Activated T-helper 1 cell treated with anti-CD3 and anti-CD28 coated beads, Interleukin-2, amount 50 U/mL, for 16 hours (primary cell): ENCODE measurements around the gene CDH4.

Source experiments
- DNase-seq, 2 donors: peaks; one replicate each; pipeline ENCODE4 v3.0.0-alpha.2; 2020; ENCODE audit warnings: low read depth in 1 of 2, low spot score in 1 of 2

Gene CDH4

DNA sequence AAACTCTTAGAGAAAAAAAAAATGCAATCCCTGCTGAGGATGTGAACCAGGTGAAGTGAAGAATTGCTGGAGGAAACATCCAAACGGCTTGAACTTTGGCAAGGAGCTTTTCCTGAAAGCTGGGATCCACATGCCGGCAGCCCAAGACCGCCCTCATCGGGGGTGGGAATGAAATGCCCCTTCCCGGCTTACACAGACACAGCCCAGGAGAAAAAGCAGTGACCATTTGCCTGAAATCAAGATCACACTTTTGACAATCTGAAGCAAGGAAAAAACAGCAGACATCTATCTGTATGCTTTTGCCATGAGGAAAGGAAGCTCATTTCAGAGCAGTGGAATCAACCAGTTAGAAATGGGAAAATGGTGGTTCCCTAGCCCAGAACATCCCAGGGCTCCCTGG is 559.1 kb downstream of the CDH4 start:
- no peak for DNase-seq

DNA sequence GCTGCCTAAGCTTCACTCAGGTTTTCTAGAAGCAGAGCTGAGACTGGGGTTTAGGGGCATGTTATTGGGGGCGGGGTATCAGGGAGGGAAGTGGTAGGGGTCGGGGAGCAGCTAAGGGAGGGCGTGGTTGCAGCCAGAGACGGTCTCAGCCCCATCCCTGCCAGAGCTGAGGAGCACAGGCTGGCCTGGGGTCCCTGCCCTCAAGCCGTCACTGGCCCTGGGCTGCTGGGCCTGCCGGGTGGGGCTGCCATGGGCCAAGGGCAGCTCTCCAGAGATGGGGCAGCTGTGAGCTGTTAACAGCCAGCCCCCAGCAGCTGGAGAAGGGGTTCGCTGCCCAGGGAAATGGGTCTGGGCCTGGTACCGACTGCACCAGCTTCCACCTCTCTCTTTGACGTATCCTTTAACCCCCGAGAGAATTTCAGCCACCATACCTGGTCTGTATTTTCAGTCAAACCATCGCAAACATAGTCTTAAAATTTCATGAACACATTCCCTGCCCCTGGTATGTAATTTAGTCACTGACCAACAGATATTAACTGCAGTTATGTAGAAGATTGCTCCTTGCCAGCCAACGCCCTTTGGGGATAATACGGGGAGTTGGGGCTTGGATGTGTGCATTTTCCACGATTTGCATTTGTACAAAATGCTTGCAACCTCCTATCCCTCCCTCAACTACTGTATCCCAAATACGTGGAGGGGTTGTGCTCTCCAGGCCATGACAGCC is 560.2 kb downstream of the CDH4 start:
- no peak for DNase-seq

DNA sequence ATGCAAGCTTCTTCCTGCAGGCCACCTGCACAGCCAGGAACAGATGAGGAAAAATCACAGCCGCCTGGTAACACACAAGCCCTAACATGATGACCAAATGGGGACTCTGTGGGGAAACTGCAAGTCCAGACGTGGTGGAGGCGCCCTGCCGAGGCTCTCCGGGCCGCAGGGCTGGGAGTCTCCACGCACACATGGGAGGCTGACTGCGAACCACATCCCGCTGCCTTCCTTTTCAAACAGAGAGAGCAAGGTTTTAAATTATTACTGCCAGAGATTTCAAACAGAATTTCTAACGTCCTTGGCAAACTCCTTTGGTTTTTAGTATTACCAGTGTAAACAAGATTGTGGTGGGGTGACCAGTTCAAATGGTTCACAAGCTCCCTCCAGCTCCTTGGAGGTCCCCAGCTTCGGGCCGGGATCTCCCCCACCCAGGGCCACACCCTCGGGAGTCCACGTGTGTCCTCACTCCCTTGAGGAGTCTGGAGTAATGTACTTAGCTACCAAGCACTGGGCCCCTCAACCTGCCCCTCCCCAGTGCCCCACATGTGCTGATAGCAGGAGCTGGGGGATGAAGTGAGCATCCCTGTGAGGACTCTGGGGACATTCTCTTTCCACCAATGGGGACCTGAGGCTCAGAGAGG is 560.9 kb downstream of the CDH4 start:
- no peak for DNase-seq

DNA sequence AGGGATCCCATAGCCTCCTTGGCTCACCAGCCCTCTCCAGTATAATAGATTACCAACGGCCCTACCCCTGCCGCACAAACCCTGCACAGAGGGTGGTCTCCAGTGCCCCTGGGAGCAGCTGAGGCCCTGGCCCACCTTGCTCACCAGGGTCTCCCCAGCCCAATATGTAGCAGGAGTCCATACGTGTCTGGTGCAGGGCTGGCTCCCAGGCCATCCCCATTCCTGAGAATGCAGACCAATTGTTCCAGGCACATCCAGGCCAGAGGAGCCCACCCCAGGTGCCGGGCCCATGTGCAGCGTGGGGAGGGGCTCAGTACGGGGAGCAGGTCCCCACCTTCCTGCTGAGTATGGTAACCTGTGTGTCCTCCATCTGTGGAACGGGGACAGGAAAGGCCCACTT is 561.7 kb downstream of the CDH4 start:
- DNase-seq: no peak

DNA sequence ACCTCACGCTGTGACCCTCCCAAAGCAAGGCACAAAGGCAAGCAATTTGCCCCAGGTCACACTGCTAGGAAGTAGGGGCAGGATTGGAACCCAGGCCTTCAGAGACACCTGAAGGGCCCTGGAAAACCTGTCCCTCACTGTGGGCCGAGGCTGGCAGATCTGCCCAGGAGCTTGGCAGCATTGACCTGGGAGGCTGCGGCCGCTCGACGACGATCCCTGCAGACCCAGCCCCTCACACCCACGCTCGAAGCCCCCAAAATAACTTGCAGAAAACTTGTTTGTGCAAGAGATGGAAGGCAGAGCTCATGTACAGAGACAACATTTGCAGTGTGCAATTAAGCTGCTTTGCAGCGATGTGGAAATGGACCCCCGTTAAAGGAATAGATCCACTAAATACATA is 562.2 kb downstream of the CDH4 start:
- DNase-seq: no peak

DNA sequence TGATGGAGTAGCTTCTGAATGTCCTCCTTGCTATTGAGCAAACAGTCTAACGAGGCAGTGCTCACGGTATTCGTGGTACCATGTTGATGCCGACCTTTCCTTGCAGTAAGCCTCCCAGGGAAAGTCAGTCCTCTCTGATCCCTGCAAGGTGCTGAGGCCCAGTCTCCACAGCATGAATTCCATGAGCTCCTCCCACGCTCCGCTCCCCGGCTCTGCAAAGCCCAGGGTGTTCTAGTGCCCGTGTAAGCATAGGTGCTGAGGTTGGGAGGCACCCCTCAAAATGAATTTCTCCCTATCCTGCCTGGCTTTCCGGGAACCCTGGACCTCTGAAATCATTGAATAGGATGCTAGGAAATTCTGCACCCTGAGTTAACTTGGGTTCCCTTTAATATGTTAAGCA is 562.7 kb downstream of the CDH4 start:
- no peak for DNase-seq

DNA sequence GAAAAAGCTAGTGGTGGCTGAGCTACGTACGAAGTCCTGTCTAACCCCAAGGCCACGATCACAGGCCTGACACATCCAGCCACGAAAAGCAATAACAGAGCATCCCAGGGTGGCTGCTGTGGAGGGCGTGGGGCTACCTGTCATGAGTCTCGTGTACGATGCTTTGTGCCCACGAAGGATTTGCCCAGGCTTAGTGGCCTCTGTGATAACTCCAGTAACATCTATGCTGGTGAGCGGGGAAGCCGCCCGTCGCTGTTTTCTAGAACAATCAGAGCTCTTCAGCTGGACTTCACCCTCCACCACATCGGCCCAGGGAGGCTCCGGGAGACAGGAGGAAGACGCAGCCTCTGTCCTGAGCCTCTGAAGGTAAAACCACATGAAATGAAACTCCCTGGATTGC is 563.1 kb downstream of the CDH4 start:
- DNase-seq: no peak

DNA sequence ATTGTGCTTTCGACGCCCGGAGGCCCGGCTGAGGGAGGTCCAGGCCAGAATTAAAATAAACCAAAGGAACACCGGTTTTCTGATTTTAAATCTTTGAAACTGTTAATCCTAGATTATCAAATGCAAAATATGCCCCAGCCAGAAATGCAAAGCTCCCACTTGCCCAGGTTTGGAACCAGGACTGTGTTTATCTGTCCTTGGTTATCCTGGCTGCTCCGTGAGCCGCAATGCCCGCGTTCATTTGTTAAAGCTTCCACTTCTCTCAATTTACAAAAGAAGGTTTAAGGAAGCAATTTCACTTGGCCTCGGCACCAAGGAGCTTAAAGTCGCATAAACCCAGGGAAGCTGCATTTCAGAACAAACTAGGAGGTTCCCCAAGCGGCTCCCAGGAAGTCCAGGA is 563.6 kb downstream of the CDH4 start:
- no peak for DNase-seq

DNA sequence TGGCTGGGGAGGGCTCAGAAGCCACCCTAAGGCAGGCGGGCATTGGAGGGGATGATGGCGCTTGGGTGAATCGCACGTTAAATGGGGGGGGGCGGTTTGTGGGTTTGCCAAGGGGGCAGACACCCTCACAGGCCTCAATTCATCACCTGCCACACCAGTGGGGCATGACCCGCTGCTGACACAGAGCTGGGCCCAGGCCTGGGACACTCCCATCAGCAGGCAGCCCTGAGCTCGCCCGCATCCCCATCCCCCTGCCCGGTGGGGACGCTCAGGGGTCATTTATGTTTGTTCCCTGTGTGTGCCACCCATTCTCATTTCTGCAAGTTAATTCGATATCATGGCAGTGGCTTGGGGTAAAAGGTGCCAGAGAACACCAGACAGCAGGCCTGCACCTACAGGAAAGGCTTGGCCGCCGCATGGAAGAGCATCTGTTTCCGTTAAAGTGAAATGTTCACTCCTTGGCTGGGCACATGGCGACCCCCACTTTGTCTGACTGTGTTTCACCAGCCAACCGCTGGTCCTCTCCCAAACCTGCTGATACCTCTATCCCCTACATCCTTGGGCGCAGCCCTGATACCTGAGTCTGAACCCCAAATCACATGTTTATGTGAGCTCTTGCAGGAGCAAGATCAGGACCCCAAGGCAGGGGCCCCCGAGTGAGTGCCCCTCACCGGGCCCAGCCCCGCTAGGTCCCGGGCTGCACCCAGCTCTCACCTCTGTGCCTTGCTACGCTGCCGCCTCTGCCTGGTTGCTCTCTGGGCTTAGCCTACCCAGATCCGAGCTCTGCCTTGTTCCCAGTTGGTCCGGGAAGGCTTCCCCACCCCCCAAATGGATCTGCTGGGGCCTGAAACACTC is 564.8 kb downstream of the CDH4 start:
- no peak for DNase-seq

DNA sequence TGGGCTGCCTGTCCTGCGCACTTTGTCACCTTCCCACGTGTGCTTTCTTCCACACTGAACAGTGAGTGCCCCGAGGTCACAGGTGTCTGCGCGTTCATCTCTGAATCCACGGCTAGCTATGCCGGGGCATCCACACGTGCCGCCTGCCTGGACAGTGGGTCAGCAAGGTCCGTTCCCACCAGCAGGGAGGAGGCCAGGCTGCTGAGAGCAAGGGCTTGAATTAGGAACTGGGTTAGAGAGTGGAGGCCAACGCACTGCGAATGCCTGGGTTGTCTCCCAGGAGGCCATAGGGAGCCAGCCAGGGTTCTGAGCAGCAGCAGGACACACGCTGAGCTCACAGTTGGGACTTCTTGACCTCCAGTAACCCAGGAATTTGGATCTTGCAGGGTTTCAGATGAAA is 565.5 kb downstream of the CDH4 start:
- DNase-seq: no peak

DNA sequence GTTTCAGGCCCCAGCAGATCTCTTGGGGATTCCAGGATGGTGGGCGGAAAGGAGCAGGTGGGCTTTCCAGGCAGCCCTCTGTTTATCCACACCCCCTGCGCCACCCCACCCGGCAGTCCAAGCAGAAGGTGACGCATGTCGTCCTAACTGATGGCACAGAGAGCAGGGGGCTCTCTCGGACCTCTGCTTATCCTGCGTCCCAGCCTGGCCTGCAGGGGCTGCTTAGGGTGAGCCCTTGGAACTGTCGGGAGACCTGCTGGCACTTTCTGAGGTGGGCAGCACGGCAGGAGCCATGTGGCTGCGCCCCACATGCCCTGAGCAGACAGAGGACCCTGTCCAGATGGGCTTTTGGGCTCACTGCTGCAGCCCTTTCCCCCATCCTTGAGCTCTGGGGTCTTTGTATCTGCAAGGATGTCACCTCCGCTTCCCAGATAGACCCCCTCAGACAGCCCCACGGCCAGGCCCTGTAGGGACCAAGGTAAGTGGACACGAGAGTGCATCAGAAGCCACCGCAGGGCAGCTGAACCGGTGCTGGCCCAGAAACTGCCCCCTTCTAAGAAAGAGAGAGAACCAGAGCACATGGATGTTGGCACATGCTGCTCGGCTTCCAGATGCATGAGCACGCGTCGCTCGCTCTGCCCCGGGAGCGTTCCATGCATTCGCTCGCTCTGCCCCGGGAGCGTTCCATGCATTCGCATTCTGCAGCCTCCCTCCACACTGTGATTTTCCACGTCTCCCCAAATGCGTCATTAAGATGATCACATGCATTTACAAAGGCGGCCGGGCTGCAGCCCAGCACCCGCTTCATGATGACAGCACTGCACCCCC is 566.9 kb downstream of the CDH4 start:
- DNase-seq: no peak

DNA sequence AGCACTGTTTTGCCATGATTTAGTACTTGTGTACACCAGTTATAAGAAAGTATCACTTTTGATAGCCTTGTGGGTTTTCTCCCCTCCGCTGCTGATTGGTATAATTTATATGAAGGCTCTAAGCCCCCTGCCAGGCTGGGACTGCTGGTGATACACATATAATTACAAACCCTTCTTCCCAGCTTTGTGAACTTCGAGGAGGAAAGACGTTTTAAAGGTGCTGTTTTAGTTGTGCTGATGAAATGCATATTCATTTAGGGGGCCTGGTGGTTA is 567.4 kb downstream of the CDH4 start:
- no peak for DNase-seq

DNA sequence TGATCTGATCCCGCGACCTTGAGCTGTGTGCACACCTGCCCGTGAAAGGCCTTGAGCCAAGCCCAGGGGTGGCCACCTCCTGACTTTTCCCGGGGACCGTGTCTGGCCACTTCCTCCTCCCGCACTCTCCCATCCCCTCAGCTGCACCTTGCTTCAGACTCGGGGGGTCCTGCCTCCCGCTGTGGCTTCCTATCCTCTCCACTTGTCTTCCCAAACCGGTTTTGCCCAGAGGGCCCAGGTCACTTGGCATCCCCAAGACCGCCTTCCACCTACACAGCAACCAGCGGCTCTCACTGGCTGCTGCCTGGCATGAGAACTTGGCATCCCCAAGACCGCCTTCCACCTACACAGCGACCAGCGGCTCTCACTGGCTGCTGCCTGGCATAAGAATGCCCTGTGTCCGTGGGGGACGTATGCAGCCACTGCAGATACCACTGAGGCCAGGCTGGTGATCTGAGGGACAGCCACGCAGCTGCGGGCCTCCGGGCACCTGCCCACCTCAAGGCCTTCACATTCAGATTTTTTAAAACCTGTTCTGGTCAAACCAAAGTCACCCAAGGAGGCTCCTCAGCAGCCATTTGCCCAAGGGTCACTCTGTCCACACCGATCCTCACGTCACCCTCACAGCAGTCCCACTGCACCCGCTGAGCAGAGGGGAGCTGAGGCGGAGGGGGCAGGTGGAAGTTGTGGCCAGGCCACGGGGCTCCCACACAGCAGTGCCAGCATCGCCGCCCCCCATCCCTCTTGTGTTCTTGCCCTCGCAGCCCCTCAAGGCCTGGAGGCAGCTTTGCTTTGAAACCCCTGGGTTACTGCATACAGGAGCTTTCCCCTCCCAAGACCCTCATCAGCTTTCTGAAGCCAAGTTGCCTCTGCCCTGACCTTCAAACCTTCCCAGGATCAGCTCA is 568.1 kb downstream of the CDH4 start:
- DNase-seq: no peak

DNA sequence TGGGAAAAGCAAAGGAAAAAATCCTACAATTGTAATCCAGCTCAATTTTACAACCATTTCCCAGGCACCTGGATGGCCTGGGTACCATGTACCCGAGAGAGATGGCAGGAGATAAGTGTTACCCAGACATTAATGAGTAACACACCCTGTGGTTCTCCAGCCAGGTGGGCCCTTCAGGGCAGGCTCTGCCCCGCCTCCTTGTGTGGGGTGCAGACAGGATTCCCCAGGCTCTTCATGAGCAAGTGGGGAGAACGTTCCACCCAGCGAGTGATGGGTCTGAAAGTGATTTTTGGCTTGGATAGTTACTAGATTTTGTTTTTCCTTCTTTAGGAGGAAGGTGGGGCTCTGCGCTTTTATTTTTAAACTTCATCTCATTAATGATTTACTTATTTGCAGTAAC is 569.7 kb downstream of the CDH4 start:
- no peak for DNase-seq

DNA sequence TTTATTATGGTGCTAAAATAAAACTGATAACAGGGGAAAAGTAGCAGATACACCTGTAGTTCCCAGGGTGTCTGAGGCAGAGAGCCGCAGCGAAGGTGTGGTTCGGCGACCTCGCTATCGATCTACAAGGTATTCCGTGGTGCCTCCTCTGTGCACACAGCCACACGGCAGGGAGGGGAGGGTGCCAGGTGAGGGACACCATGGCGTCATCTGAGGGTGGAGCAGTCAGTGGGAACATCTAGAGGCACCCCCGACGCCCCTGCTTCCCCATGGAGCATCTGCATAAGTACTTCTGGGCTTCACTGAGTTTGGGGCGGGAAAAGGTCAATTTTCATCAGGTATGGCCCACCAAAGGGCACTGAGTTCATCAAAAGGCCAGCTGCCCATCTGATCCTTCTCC is 570.3 kb downstream of the CDH4 start:
- DNase-seq: no peak

DNA sequence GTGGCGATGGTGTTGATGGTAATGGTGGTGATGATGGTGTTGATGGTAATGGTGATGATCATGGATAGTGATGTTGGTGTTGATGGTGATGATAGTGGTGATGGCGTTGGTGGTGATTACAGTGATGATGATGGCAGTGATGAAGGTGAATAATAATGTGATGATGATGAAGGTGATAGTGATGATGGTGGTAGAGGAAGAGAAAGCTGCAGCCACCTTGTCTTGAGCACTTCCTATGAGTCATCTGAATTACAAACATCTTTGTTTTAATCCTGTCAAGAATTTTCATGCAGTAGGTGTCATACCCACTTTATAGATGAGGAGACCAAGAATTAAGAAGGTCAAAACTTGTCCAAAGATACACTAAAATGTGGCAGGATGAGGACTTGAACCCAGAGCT is 571.2 kb downstream of the CDH4 start:
- no peak for DNase-seq

DNA sequence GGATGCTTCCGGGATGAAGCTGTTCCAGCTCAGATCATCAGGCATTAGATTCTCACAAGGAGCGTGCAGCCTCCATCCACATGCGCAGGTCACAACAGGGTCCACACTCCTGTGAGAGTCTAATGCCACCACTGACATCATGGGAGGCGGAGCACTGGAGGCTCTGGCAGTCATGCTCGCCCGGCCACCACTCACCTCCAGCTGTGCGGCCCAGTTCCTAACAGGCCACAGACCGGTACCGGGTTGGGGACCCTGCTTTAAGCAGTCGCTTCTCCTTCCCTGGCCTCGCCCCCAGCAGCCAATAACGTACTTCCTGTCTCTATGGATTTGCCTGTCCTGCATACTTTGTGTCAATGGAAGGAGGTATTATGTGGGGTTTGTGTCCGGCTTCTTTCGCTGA is 576.8 kb downstream of the CDH4 start:
- DNase-seq: no peak

DNA sequence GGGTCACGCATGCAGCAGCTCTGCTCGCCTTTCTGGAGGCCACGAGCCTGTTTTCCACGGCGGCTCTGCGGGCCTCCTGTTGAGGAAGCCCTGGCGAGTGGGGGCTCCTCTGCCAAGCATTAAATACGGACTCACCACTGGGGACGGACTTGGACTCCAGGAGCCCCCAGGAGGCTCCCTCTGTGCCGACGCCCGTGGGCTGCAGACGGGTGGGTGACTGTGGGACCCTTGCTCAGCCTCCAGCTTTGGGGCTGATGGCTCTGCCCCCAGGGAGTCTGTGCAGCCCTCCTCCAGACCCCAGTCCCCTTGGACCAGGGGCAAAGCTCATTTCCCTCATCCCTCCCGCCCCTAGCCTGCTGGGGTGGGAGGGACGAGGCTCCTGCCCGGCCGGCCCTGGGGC is 577.5 kb downstream of the CDH4 start:
- DNase-seq: no peak

DNA sequence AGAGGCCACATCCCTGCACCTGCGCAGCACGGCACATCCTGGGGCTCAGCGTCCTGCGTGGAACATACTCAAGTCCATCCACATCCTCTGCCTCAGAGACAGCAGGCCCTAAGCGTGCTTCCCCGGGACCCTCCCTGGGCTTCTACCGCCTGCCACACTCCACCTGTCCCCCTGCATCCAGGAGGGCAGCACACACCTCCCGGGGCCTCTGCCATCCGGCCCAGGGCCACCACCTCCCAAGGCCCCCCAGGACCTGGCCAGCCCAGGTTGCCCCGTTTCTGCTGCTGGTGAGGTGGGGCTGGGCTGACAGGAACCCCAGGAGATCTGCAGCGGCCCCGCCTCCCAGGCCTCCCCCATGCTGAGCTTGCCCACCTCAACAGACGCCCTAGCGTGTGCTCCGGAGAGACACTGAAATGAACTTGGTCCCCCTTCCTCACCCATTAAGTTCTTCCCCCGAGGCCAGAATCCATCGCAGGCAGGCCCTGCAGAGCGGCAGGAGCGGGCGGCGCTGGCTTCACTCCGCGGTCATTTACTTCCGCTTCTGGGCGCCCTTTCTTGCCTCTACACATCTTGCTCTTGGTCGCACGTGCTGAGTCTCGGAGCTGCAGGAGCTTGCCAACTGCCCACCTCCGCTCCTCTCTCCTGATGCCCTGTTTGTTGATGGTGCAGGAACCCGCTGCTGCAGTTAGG is 578.3 kb downstream of the CDH4 start:
- DNase-seq: no peak

DNA sequence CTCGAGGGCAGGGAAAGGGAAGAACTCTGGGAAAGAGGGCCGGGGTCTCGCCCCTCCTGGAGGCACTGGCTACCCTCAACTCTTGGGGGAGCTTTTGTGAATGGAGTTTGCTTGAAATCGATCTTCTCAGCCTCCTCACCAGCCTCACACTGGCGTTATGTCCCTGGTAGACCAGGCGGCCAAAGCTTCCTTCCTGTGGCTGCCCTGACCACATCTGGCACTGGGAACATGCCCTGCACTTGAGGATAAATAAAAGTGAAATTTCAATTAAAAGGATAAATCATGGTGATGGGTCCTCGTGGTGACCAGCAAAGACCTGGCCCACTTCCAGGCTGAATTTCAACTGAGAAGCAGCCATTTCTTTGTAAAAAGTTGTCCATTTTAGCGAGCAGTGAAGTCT is 578.9 kb downstream of the CDH4 start:
- DNase-seq: no peak
